ENCODE results near the gene ZBTB38.

Gene ZBTB38

GRCh38 chr3:141368062-141368924, at the start of gene ZBTB38:
Gene ZBTB38, plus strand, starts transcription at chr3:141368504. Its CDS starts 73,885 bp downstream, at chr3:141442389.
- H3K36me3 ChIP-seq (ENCODE audit: control insufficient read depth in 2 of 2, insufficient read depth in 2 of 2, low read length in 2 of 2): no peaks in the 10 kb centered on the region
- H3K4me1 ChIP-seq (ENCODE audit: control insufficient read depth in 2 of 2, insufficient read depth in 2 of 2, low read length in 2 of 2): peaks cover 16 to 38% of the 10 kb centered on the region in 2 donors
- H3K9me3 ChIP-seq (ENCODE audit: control insufficient read depth in 2 of 2, low read length in 2 of 2): no peaks in the 10 kb centered on the region
- H3K4me3 ChIP-seq (ENCODE audit: low read length in 2 of 2): peak within 1 kb of the TSS; percentile 49 to 56
- peak within 1 kb of the TSS; percentile 90 to 94 for H3K27ac ChIP-seq (ENCODE audit: low read depth in 2 of 2, low read length in 2 of 2)
- H3K27me3 ChIP-seq (ENCODE audit: control insufficient read depth in 2 of 2, insufficient read depth in 2 of 2, low read length in 2 of 2): no peaks in the 10 kb centered on the region
- peak within 1 kb of the TSS; percentile 69 to 82 for H3K9ac ChIP-seq (ENCODE audit: low read depth in 1 of 2, low read length in 2 of 2)

GRCh38 chr3:141320399-141321108, 47.8 kb upstream of the ZBTB38 start:
- no peaks in the 10 kb centered on the region for H3K9me3 ChIP-seq (ENCODE audit: control insufficient read depth in 2 of 2, low read length in 2 of 2)
- no peaks in the 10 kb centered on the region for H3K36me3 ChIP-seq (ENCODE audit: control insufficient read depth in 2 of 2, insufficient read depth in 2 of 2, low read length in 2 of 2)
- no peaks in the 10 kb centered on the region for H3K27me3 ChIP-seq (ENCODE audit: control insufficient read depth in 2 of 2, insufficient read depth in 2 of 2, low read length in 2 of 2)
- no peak overlapping the region for H3K27ac ChIP-seq (ENCODE audit: low read depth in 2 of 2, low read length in 2 of 2)
- H3K9ac ChIP-seq (ENCODE audit: low read depth in 1 of 2, low read length in 2 of 2): no peak overlapping the region
- no peak overlapping the region for H3K4me3 ChIP-seq (ENCODE audit: low read length in 2 of 2)
- peaks cover 0 to 8% of the 10 kb centered on the region in 2 donors for H3K4me1 ChIP-seq (ENCODE audit: control insufficient read depth in 2 of 2, insufficient read depth in 2 of 2, low read length in 2 of 2)

GRCh38 chr3:141321109-141321497, 47.2 kb upstream of the ZBTB38 start:
- Histone ChIP-seq H3K9me3 (ENCODE audit: control insufficient read depth in 2 of 2, low read length in 2 of 2) (no peaks in the 10 kb centered on the region), H3K27ac (ENCODE audit: low read depth in 2 of 2, low read length in 2 of 2) (no peak overlapping the region), H3K4me1 (ENCODE audit: control insufficient read depth in 2 of 2, insufficient read depth in 2 of 2, low read length in 2 of 2) (peaks cover 0 to 8% of the 10 kb centered on the region in 2 donors)

GRCh38 chr3:141323936-141324704, 44.2 kb upstream of the ZBTB38 start:
- Histone ChIP-seq H3K9ac (ENCODE audit: low read depth in 1 of 2, low read length in 2 of 2) (peak overlapping the region in 1 of 2 donors; percentile 26), H3K9me3 (ENCODE audit: control insufficient read depth in 2 of 2, low read length in 2 of 2) (no peaks in the 10 kb centered on the region), H3K27me3 (ENCODE audit: control insufficient read depth in 2 of 2, insufficient read depth in 2 of 2, low read length in 2 of 2) (no peaks in the 10 kb centered on the region), H3K36me3 (ENCODE audit: control insufficient read depth in 2 of 2, insufficient read depth in 2 of 2, low read length in 2 of 2) (no peaks in the 10 kb centered on the region), H3K4me3 (ENCODE audit: low read length in 2 of 2) (peak overlapping the region; percentile 55 to 72), H3K4me1 (ENCODE audit: control insufficient read depth in 2 of 2, insufficient read depth in 2 of 2, low read length in 2 of 2) (peaks cover 11 to 36% of the 10 kb centered on the region in 2 donors), H3K27ac (ENCODE audit: low read depth in 2 of 2, low read length in 2 of 2) (peak overlapping the region; percentile 62 to 86)

More at GRCh38 chr3:141321109-141321497, 47.2 kb upstream of the ZBTB38 start:
- H3K27me3 ChIP-seq (ENCODE audit: control insufficient read depth in 2 of 2, insufficient read depth in 2 of 2, low read length in 2 of 2): no peaks in the 10 kb centered on the region
- H3K9ac ChIP-seq (ENCODE audit: low read depth in 1 of 2, low read length in 2 of 2): no peak overlapping the region
- H3K4me3 ChIP-seq (ENCODE audit: low read length in 2 of 2): no peak overlapping the region
- no peaks in the 10 kb centered on the region for H3K36me3 ChIP-seq (ENCODE audit: control insufficient read depth in 2 of 2, insufficient read depth in 2 of 2, low read length in 2 of 2)

GRCh38 chr3:141326123-141326522, 42.2 kb upstream of the ZBTB38 start:
- H3K4me3 ChIP-seq (ENCODE audit: low read length in 2 of 2): peak overlapping the region; percentile 55 to 72
- H3K9me3 ChIP-seq (ENCODE audit: control insufficient read depth in 2 of 2, low read length in 2 of 2): no peaks in the 10 kb centered on the region
- H3K27me3 ChIP-seq (ENCODE audit: control insufficient read depth in 2 of 2, insufficient read depth in 2 of 2, low read length in 2 of 2): no peaks in the 10 kb centered on the region
- H3K4me1 ChIP-seq (ENCODE audit: control insufficient read depth in 2 of 2, insufficient read depth in 2 of 2, low read length in 2 of 2): peaks cover 13 to 38% of the 10 kb centered on the region in 2 donors
- peak overlapping the region; percentile 41 to 58 for H3K9ac ChIP-seq (ENCODE audit: low read depth in 1 of 2, low read length in 2 of 2)
- H3K27ac ChIP-seq (ENCODE audit: low read depth in 2 of 2, low read length in 2 of 2): peak overlapping the region; percentile 73 to 86
- H3K36me3 ChIP-seq (ENCODE audit: control insufficient read depth in 2 of 2, insufficient read depth in 2 of 2, low read length in 2 of 2): no peaks in the 10 kb centered on the region

- H3K4me3 ChIP-seq (ENCODE audit: low read length in 2 of 2): peak overlapping the region in 1 of 2 donors; percentile 26
- H3K4me1 ChIP-seq (ENCODE audit: control insufficient read depth in 2 of 2, insufficient read depth in 2 of 2, low read length in 2 of 2): peaks cover 17 to 43% of the 10 kb centered on the region in 2 donors
- H3K9me3 ChIP-seq (ENCODE audit: control insufficient read depth in 2 of 2, low read length in 2 of 2): no peaks in the 10 kb centered on the region
- no peak overlapping the region for H3K9ac ChIP-seq (ENCODE audit: low read depth in 1 of 2, low read length in 2 of 2)
- no peaks in the 10 kb centered on the region for H3K36me3 ChIP-seq (ENCODE audit: control insufficient read depth in 2 of 2, insufficient read depth in 2 of 2, low read length in 2 of 2)
- H3K27ac ChIP-seq (ENCODE audit: low read depth in 2 of 2, low read length in 2 of 2): peak overlapping the region; percentile 70 to 80
- H3K27me3 ChIP-seq (ENCODE audit: control insufficient read depth in 2 of 2, insufficient read depth in 2 of 2, low read length in 2 of 2): no peaks in the 10 kb centered on the region
Observed at GRCh38 chr3:141326626-141327025, 41.7 kb upstream of the ZBTB38 start.

GRCh38 chr3:141328286-141329166, 39.8 kb upstream of the ZBTB38 start:
- H3K9ac ChIP-seq (ENCODE audit: low read depth in 1 of 2, low read length in 2 of 2): no peak overlapping the region
- H3K4me1 ChIP-seq (ENCODE audit: control insufficient read depth in 2 of 2, insufficient read depth in 2 of 2, low read length in 2 of 2): peaks cover 33 to 61% of the 10 kb centered on the region in 2 donors
- H3K27ac ChIP-seq (ENCODE audit: low read depth in 2 of 2, low read length in 2 of 2): no peak overlapping the region
- H3K9me3 ChIP-seq (ENCODE audit: control insufficient read depth in 2 of 2, low read length in 2 of 2): no peaks in the 10 kb centered on the region
- no peaks in the 10 kb centered on the region for H3K27me3 ChIP-seq (ENCODE audit: control insufficient read depth in 2 of 2, insufficient read depth in 2 of 2, low read length in 2 of 2)
- H3K36me3 ChIP-seq (ENCODE audit: control insufficient read depth in 2 of 2, insufficient read depth in 2 of 2, low read length in 2 of 2): no peaks in the 10 kb centered on the region
- H3K4me3 ChIP-seq (ENCODE audit: low read length in 2 of 2): no peak overlapping the region

GRCh38 chr3:141330235-141330634, 38.1 kb upstream of the ZBTB38 start:
- H3K27me3 ChIP-seq (ENCODE audit: control insufficient read depth in 2 of 2, insufficient read depth in 2 of 2, low read length in 2 of 2): no peaks in the 10 kb centered on the region
- H3K4me3 ChIP-seq (ENCODE audit: low read length in 2 of 2): no peak overlapping the region
- no peak overlapping the region for H3K9ac ChIP-seq (ENCODE audit: low read depth in 1 of 2, low read length in 2 of 2)
- H3K4me1 ChIP-seq (ENCODE audit: control insufficient read depth in 2 of 2, insufficient read depth in 2 of 2, low read length in 2 of 2): peaks cover 33 to 60% of the 10 kb centered on the region in 2 donors
- H3K27ac ChIP-seq (ENCODE audit: low read depth in 2 of 2, low read length in 2 of 2): peak overlapping the region in 1 of 2 donors; percentile 39
- no peaks in the 10 kb centered on the region for H3K36me3 ChIP-seq (ENCODE audit: control insufficient read depth in 2 of 2, insufficient read depth in 2 of 2, low read length in 2 of 2)
- H3K9me3 ChIP-seq (ENCODE audit: control insufficient read depth in 2 of 2, low read length in 2 of 2): no peaks in the 10 kb centered on the region

- Histone ChIP-seq H3K9ac (ENCODE audit: low read depth in 1 of 2, low read length in 2 of 2) (no peak overlapping the region), H3K27ac (ENCODE audit: low read depth in 2 of 2, low read length in 2 of 2) (peak overlapping the region; percentile 39 to 65), H3K4me1 (ENCODE audit: control insufficient read depth in 2 of 2, insufficient read depth in 2 of 2, low read length in 2 of 2) (peaks cover 33 to 57% of the 10 kb centered on the region in 2 donors), H3K9me3 (ENCODE audit: control insufficient read depth in 2 of 2, low read length in 2 of 2) (no peaks in the 10 kb centered on the region), H3K4me3 (ENCODE audit: low read length in 2 of 2) (no peak overlapping the region), H3K36me3 (ENCODE audit: control insufficient read depth in 2 of 2, insufficient read depth in 2 of 2, low read length in 2 of 2) (no peaks in the 10 kb centered on the region), H3K27me3 (ENCODE audit: control insufficient read depth in 2 of 2, insufficient read depth in 2 of 2, low read length in 2 of 2) (no peaks in the 10 kb centered on the region)
Observed at GRCh38 chr3:141330718-141331376, 37.5 kb upstream of the ZBTB38 start.
